T47D (cell line): ENCODE measurements around the gene ZC3H12D.

ENCODE experiments used
- DNase-seq, 2 experiments: peaks; one replicate each; pipeline versions ENCODE4 v3.0.0 to v3.0.0-alpha.2; 2011 to 2012; ENCODE audit warnings: low read depth in 1 of 2, low spot score in 1 of 2
- JUND ChIP-seq: IDR thresholded peaks from 2 replicates; pipeline ENCODE4 v1.6.1; 2012; ENCODE audit warnings: low read depth
- in situ Hi-C: cut with HindIII; loops from 2 replicates; pipeline ENCODE4 v1.10.0; 2016; ENCODE audit warnings: low sequenced_read_pairs, low pct_unique_long_range_greater_than_20kb

Gene ZC3H12D

GRCh38 chr6:149435919-149436586 lies 48.8 kb downstream of the ZC3H12D start:
- in situ Hi-C loops: no loop called here
- no peak for DNase-seq

GRCh38 chr6:149433881-149434280 lies 50.9 kb downstream of the ZC3H12D start:
- no peak for DNase-seq
- no peak for TF ChIP-seq JUND
- in situ Hi-C loops: no loop called here

More at GRCh38 chr6:149435919-149436586, 48.8 kb downstream of the ZC3H12D start:
- no peak for TF ChIP-seq JUND

GRCh38 chr6:149433405-149433804 lies 51.4 kb downstream of the ZC3H12D start:
- DNase-seq: no peak
- in situ Hi-C loops: no loop called here
- TF ChIP-seq JUND: no peak

GRCh38 chr6:149431905-149432775 lies 52.7 kb downstream of the ZC3H12D start:
- peak; percentile 69 to 88 for DNase-seq
- in situ Hi-C loops: no loop called here
- TF ChIP-seq JUND: no peak

GRCh38 chr6:149429427-149430360 lies 55.1 kb downstream of the ZC3H12D start:
- peak in 1 of 2 experiments; percentile 27 for DNase-seq
- in situ Hi-C loops: no loop called here
- TF ChIP-seq JUND: no peak

- in situ Hi-C loops: no loop called here
- no peak for TF ChIP-seq JUND
- no peak for DNase-seq
These were observed 56.2 kb downstream of the ZC3H12D start for GRCh38 chr6:149428606-149429005.

GRCh38 chr6:149425754-149426153 lies 59.1 kb downstream of the ZC3H12D start:
- no peak for DNase-seq
- in situ Hi-C loops: no loop called here

GRCh38 chr6:149425224-149425623 lies 59.6 kb downstream of the ZC3H12D start:
- in situ Hi-C loops: no loop called here
- TF ChIP-seq JUND: no peak
- no peak for DNase-seq

More at GRCh38 chr6:149425754-149426153, 59.1 kb downstream of the ZC3H12D start:
- no peak for TF ChIP-seq JUND

GRCh38 chr6:149423964-149424440 lies 60.8 kb downstream of the ZC3H12D start:
- in situ Hi-C loops: no loop called here
- no peak for DNase-seq
- TF ChIP-seq JUND: no peak

GRCh38 chr6:149422581-149422980 lies 62.2 kb downstream of the ZC3H12D start:
- in situ Hi-C loops: no loop called here
- no peak for DNase-seq
- TF ChIP-seq JUND: no peak

- no peak for DNase-seq
- no peak for TF ChIP-seq JUND
- in situ Hi-C loops: no loop called here
These were observed 63.7 kb downstream of the ZC3H12D start for GRCh38 chr6:149421132-149421531.
